GM23338 (cell line): ENCODE results near the gene DENND4C. TPM values are rescaled to one million over a fixed set of nuclear protein-coding genes. Genes with fewer than 3 reads are reported as not detected.

Experiments
- ATAC-seq: fragments of 200-7000 bp; cut with Tn5 transposase; 3 replicates; pipeline ENCODE4 v1.9.1; 2020
- DNase-seq: peaks from one replicate; pipeline ENCODE4 v3.0.0-alpha.2; 2015; ENCODE audit warnings: low spot score
- H2AFZ ChIP-seq: fragments of 200-600 bp; sonication (generic); 2 replicates; pipeline ENCODE4 v1.8.0; 2016; ENCODE audit warnings: antibody characterized with exemption, mild to moderate bottlenecking, moderate library complexity
- H3F3A ChIP-seq: fragments of 200-600 bp; sonication (generic); replicated peaks from 2 replicates; pipeline ENCODE4 v1.8.0; 2017; ENCODE audit warnings: antibody characterized with exemption, mixed run types, low read depth
- H3K27ac ChIP-seq: fragments of 200-600 bp; sonication (generic); 2 replicates; pipeline ENCODE4 v1.6.1; 2016; ENCODE audit warnings: low read depth
- H3K27me3 ChIP-seq: fragments of 200-600 bp; sonication (generic); 2 replicates; pipeline ENCODE4 v1.8.0; 2016; ENCODE audit warnings: mild to moderate bottlenecking, mixed run types, moderate library complexity; ENCODE audit not compliant: insufficient read depth
- H3K36me3 ChIP-seq: fragments of 200-600 bp; sonication (generic); 2 replicates; pipeline ENCODE4 v1.8.0; 2016; ENCODE audit warnings: mild to moderate bottlenecking; ENCODE audit not compliant: insufficient read depth
- H3K4me1 ChIP-seq: fragments of 200-600 bp; sonication (generic); 2 replicates; pipeline ENCODE4 v1.8.0; 2016; ENCODE audit warnings: mild to moderate bottlenecking, moderate library complexity; ENCODE audit not compliant: insufficient read depth
- H3K4me2 ChIP-seq: fragments of 200-600 bp; sonication (generic); 2 replicates; pipeline ENCODE4 v1.7.1; 2017; ENCODE audit warnings: mixed run types
- H3K4me3 ChIP-seq: fragments of 200-600 bp; sonication (generic); 2 replicates; pipeline ENCODE4 v1.6.1; 2016; ENCODE audit warnings: mixed run types
- H3K79me2 ChIP-seq: fragments of 200-600 bp; sonication (generic); replicated peaks from 2 replicates; pipeline ENCODE4 v1.8.0; 2017; ENCODE audit warnings: mild to moderate bottlenecking; ENCODE audit not compliant: insufficient read depth
- H3K9me2 ChIP-seq: fragments of 200-600 bp; sonication (generic); 2 replicates; pipeline ENCODE4 v1.8.0; 2017; ENCODE audit not compliant: insufficient read depth
- H4K20me1 ChIP-seq: fragments of 200-600 bp; sonication (generic); replicated peaks from 2 replicates; pipeline ENCODE4 v1.8.0; 2017; ENCODE audit warnings: mild to moderate bottlenecking; ENCODE audit not compliant: insufficient read depth
- H3K27ac Mint-ChIP-seq: 2 replicates; pipeline ENCODE4 v1.8.0; 2020; ENCODE audit warnings: inconsistent platforms, mild to moderate bottlenecking, moderate library complexity, mixed read lengths
- H3K27me3 Mint-ChIP-seq: 3 replicates; pipeline ENCODE4 v1.8.0; 2022; ENCODE audit warnings: low read depth, mild to moderate bottlenecking, moderate library complexity, mixed read lengths, inconsistent platforms; ENCODE audit not compliant: insufficient read depth, poor library complexity
- H3K36me3 Mint-ChIP-seq: 3 replicates; pipeline ENCODE4 v1.8.0; 2021; ENCODE audit warnings: low read depth, mild to moderate bottlenecking, inconsistent platforms, moderate library complexity, mixed read lengths
- H3K4me1 Mint-ChIP-seq: 3 replicates; pipeline ENCODE4 v1.8.0; 2020; ENCODE audit warnings: mild to moderate bottlenecking, inconsistent platforms, mixed read lengths
- H3K4me3 Mint-ChIP-seq: 3 replicates; pipeline ENCODE4 v1.8.0; 2021; ENCODE audit warnings: moderate library complexity, mild to moderate bottlenecking, inconsistent platforms, mixed read lengths
- H3K9me3 Mint-ChIP-seq: 3 replicates; pipeline ENCODE4 v1.8.0; 2020; ENCODE audit warnings: moderate library complexity, mild to moderate bottlenecking, inconsistent platforms, mixed read lengths
- CREB1 ChIP-seq: fragments of 250-450 bp; sonication (Bioruptor Pico); IDR thresholded peaks from 2 replicates; pipeline ENCODE4 v1.5.0; 2020; ENCODE audit warnings: low read depth, mild to moderate bottlenecking, moderate library complexity
- ETS1 ChIP-seq: IDR thresholded peaks from 2 replicates; pipeline ENCODE4 v1.6.1; 2016; ENCODE audit warnings: antibody characterized with exemption
- EZH2 ChIP-seq: fragments of 200-600 bp; sonication (generic); IDR thresholded peaks from one replicate; pipeline ENCODE4 v1.8.0; 2017; ENCODE audit warnings: antibody characterized with exemption, mild to moderate bottlenecking, low read depth; ENCODE audit not compliant: unreplicated experiment
- EZH2phosphoT487 ChIP-seq: fragments of 200-600 bp; sonication (generic); IDR thresholded peaks from one replicate; pipeline ENCODE4 v1.8.1; 2018; ENCODE audit warnings: antibody characterized with exemption; ENCODE audit not compliant: unreplicated experiment
- JUNB ChIP-seq: IDR thresholded peaks from one replicate; pipeline ENCODE4 v1.6.1; 2016; ENCODE audit warnings: antibody characterized with exemption; ENCODE audit not compliant: unreplicated experiment
- NANOG ChIP-seq: IDR thresholded peaks from 2 replicates; pipeline ENCODE4 v1.6.1; 2016; ENCODE audit warnings: antibody characterized with exemption, borderline replicate concordance
- POLR2AphosphoS5 ChIP-seq: IDR thresholded peaks from 2 replicates; pipeline ENCODE4 v1.6.1; 2016; ENCODE audit warnings: antibody characterized with exemption, low read depth
- STAT1 ChIP-seq: IDR thresholded peaks from one replicate; pipeline ENCODE4 v1.6.1; 2016; ENCODE audit warnings: antibody characterized with exemption; ENCODE audit not compliant: unreplicated experiment
- ZNF114 ChIP-seq: fragments of 250-450 bp; sonication (Bioruptor Pico); IDR thresholded peaks from 2 replicates; pipeline ENCODE4 v1.5.0; 2020; ENCODE audit warnings: mild to moderate bottlenecking, moderate library complexity
- ZNF331 ChIP-seq: fragments of 250-450 bp; sonication (Bioruptor Pico); IDR thresholded peaks from 2 replicates; pipeline ENCODE4 v1.5.0; 2020; ENCODE audit warnings: low read depth, mild to moderate bottlenecking, moderate library complexity
- ZNF462 ChIP-seq: fragments of 250-450 bp; sonication (Bioruptor Pico); IDR thresholded peaks from 2 replicates; pipeline ENCODE4 v1.5.0; 2020; ENCODE audit warnings: mild to moderate bottlenecking, moderate library complexity
- polyA plus RNA-seq: library from polyadenylated mRNA; unstranded; fragments of >200 nt; fragmentation: Nextera tagmentation; extraction: Ambion mirVana; gene quantifications from 2 replicates; pipeline ENCODE4 v1.2.1, GENCODE V29; 2016
- total RNA-seq: library from RNA; depleted of rRNA; stranded (reverse); fragments of >200 nt; shearing (Covaris generic); gene quantifications from 2 replicates; pipeline ENCODE4 v1.2.3, GENCODE V29; 2014
- TF ChIP-seq, protein P1 (sequence below), 2 experiments: fragments of 200-600 bp in 1 of 2; sonication (generic) in 1 of 2; conservative IDR thresholded peaks; 2 replicates each; pipeline versions ENCODE4 v1.5.1 to v1.6.1; 2016 to 2017; ENCODE audit warnings: antibody characterized with exemption in 2 of 2, low read depth in 2 of 2, mild to moderate bottlenecking in 2 of 2, moderate library complexity in 1 of 2
- TF ChIP-seq, protein P2 (sequence below): IDR thresholded peaks from one replicate; pipeline ENCODE4 v1.6.1; 2018; ENCODE audit warnings: antibody characterized with exemption; ENCODE audit not compliant: unreplicated experiment

Gene DENND4C
- total and polyA plus RNA-seq, 2 experiments from 2014 or later = 6.4 to 30.8 TPM

DNA sequence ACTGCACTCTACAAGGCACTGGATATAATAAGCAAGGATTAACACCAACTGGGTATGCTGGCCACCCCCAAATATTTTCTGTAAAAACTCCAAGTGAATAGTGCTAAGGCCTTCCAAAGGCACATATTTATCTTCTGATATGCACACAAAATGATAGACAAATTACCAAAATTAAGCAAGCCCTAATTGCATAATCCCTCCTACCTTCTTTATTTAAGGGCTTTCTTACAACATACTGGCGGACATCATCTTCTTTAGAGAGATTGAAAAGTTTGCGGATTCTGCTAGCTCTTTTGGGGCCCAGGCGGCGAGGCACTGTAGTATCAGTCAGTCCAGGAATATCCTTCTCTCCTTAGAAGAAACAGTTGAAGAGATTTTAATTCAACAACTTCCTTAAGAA, 147.7 kb downstream of the DENND4C start (continued):
- no peak for TF ChIP-seq ZNF462 (CRISPR knock-in tag)
- no peak for TF ChIP-seq JUNB
- TF ChIP-seq STAT1 = no peak

GRCh38 chr9:19378647-19379046, 148.2 kb downstream of the DENND4C start:
- Mint-ChIP-seq H3K27ac (peak overlapping the region; percentile 100), H3K4me3 (peak overlapping the region; percentile 100), H3K36me3 (peaks cover 67% of the 10 kb centered on the region), H3K4me1 (peaks cover 23% of the 10 kb centered on the region), H3K27me3 (peaks cover 26% of the 10 kb centered on the region), H3K9me3 (peaks cover 3% of the 10 kb centered on the region; the same call in 2 of the 3 replicates)
- Histone ChIP-seq H2AFZ (no peak overlapping the region), H3K4me3 (peak overlapping the region; percentile 97), H3K79me2 (peaks cover 35% of the 10 kb centered on the region), H3K27ac (peak overlapping the region; percentile 96), H3K27me3 (no peaks in the 10 kb centered on the region), H4K20me1 (peaks cover 27% of the 10 kb centered on the region), H3F3A (peaks cover 45% of the 10 kb centered on the region), H3K36me3 (peaks cover 46% of the 10 kb centered on the region), H3K4me2 (peak overlapping the region; percentile 99), H3K4me1 (peaks cover 23% of the 10 kb centered on the region), H3K9me2 (no peaks in the 10 kb centered on the region)
- DNase-seq (no peak), ATAC-seq (no peak)
- TF ChIP-seq NANOG = no peak
- TF ChIP-seq ZNF114 (CRISPR knock-in tag) = no peak
- TF ChIP-seq EZH2 = no peak
- TF ChIP-seq EZH2phosphoT487 = no peak
- no peak for TF ChIP-seq ETS1
- TF ChIP-seq, protein P1, sequence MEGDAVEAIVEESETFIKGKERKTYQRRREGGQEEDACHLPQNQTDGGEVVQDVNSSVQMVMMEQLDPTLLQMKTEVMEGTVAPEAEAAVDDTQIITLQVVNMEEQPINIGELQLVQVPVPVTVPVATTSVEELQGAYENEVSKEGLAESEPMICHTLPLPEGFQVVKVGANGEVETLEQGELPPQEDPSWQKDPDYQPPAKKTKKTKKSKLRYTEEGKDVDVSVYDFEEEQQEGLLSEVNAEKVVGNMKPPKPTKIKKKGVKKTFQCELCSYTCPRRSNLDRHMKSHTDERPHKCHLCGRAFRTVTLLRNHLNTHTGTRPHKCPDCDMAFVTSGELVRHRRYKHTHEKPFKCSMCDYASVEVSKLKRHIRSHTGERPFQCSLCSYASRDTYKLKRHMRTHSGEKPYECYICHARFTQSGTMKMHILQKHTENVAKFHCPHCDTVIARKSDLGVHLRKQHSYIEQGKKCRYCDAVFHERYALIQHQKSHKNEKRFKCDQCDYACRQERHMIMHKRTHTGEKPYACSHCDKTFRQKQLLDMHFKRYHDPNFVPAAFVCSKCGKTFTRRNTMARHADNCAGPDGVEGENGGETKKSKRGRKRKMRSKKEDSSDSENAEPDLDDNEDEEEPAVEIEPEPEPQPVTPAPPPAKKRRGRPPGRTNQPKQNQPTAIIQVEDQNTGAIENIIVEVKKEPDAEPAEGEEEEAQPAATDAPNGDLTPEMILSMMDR (conservative IDR thresholded peaks at IDR 0.05; ENCODE audit: low read depth in 2 of 2) = no peak
- no peak for TF ChIP-seq STAT1
- TF ChIP-seq, protein P2, sequence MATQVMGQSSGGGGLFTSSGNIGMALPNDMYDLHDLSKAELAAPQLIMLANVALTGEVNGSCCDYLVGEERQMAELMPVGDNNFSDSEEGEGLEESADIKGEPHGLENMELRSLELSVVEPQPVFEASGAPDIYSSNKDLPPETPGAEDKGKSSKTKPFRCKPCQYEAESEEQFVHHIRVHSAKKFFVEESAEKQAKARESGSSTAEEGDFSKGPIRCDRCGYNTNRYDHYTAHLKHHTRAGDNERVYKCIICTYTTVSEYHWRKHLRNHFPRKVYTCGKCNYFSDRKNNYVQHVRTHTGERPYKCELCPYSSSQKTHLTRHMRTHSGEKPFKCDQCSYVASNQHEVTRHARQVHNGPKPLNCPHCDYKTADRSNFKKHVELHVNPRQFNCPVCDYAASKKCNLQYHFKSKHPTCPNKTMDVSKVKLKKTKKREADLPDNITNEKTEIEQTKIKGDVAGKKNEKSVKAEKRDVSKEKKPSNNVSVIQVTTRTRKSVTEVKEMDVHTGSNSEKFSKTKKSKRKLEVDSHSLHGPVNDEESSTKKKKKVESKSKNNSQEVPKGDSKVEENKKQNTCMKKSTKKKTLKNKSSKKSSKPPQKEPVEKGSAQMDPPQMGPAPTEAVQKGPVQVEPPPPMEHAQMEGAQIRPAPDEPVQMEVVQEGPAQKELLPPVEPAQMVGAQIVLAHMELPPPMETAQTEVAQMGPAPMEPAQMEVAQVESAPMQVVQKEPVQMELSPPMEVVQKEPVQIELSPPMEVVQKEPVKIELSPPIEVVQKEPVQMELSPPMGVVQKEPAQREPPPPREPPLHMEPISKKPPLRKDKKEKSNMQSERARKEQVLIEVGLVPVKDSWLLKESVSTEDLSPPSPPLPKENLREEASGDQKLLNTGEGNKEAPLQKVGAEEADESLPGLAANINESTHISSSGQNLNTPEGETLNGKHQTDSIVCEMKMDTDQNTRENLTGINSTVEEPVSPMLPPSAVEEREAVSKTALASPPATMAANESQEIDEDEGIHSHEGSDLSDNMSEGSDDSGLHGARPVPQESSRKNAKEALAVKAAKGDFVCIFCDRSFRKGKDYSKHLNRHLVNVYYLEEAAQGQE = no peak
- TF ChIP-seq POLR2AphosphoS5 = no peak
- no peak for TF ChIP-seq ZNF331 (CRISPR knock-in tag)
- TF ChIP-seq CREB1 (CRISPR knock-in tag) = no peak
